Dedifferentiated amniotic fluid mesenchymal stem cell (primary cell): Measurements from ENCODE around the gene EML1.

Source experiments
- DNase-seq: peaks from one replicate; pipeline ENCODE4 v3.0.0-alpha.2; 2016; ENCODE audit errors: extremely low spot score

The EML1 gene

DNA sequence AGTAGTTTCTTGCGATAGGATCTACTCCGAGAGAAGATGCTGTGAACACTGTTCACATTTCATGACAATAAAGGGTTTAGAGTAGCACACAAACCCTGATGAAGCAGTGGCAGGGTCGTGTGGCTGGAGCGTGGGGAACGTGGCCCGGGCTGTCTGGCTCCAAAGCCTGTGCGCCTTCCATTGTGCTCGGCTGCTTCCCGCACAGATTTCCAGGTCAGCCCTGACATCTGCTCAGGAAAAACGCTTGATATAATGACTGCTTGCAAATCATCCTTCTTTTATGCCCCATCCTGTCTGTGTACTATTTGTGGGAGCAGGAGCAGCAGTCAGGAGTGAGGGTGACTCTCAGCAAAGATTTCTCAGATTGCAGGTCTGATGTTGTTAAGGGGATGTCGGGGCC, 78.6 kb downstream of the EML1 start:
- no peak for DNase-seq

DNA sequence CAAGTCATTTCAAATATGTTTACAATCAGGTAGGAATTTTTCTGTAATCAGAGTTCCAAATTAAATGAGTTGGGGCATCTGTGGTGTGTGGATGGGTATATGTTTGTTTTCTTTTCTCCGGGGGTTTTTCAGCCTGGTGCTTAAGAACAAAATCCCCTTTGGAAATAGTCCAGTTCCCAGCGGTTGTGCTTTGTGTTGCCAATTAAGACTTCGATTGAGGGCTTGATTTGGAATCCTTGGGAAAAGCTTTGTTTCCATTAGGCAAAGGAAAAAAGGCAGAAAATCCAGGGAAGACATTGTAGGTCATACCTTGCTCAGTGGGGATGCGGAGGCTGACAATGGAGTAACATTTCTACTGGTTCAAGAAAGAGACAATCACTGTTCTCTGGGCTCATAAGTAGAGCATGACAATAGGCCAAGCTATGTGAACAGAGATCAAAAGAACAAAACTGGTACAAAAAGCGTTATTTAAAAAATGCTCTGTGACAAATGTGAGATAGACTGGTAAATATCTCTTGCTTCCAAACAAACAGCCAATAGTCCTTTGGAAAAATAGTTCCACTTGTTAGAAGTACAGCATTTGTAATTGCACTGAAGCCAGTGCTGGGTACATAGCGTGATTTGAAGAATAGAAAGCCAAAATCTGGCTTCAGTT, 79.7 kb downstream of the EML1 start:
- no peak for DNase-seq

DNA sequence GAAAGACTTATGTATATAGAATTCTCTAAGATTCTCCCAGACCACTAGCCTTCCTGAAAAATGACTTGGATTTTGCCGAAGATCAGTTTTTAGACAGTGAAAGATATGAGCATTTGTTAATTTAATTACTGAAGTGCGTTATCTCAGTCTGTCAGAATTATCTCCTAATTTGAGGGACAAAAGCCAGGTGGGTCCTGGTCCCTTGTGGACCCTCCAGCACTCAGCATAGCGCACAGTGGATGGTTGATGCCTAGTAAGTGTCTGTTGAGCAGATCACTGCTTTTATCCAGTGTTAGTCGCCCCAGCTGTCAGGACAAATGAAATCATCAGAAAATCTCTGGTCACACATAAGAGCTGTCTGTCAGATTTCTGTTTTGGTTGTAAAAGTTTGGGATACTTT, 80.4 kb downstream of the EML1 start:
- DNase-seq: no peak

DNA sequence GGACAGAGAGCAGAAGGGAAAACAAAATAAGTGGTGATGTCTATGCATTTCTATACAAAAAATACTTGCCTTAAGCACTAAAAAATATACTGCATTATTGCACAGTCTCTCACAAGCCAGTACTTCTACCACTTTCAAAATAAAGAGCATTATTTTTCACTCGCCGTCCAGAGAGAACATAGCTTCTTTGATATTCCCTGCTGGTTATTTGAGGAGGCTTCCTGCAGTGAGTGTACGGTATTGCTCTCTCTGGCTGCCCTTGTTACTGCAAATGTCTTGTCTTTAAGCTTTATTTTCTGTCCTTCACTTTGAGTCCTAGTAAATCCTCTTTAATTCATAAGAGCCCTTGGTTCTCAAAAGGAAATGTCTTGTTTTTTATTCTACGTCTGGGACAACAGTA, 81.1 kb downstream of the EML1 start:
- DNase-seq: no peak

DNA sequence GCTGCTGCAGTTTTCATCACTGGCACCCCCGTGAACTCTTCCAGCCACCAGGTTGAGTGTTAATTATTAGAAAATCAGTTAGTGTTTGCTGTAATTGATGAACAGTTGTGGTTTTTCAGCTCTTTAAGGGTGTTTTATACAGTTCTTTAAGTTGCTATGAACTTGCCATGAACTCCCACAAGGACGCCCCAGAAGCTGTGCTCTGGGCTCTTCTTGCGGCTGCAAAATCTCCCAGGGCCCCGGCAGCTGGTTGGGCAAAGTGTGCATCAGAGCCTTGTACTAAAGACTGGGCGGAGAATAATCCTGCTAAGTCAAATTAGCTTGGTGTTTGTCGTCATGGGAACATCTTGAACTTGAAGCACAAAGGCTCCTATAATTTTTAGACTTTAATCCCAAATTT, 82.2 kb downstream of the EML1 start:
- no peak for DNase-seq

DNA sequence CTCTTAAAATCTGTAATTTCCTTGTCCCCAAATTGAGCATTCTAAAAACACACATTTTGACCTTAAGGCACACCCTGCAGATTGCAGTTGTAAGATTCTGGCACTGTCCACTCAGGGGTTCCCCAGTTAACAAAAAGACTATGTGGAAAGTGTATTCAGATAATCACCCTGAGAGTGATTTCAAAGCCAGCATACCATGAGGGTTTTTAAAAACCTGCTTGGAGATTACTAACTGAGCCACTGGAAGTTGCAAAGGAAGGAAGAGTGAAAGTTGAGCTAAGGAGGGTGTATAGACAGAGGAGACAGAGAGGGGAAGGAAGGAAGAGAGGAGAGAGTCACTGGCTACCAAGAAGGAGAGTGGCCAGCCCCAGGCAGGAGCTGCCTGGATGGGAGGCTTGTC, 82.6 kb downstream of the EML1 start:
- DNase-seq: no peak

DNA sequence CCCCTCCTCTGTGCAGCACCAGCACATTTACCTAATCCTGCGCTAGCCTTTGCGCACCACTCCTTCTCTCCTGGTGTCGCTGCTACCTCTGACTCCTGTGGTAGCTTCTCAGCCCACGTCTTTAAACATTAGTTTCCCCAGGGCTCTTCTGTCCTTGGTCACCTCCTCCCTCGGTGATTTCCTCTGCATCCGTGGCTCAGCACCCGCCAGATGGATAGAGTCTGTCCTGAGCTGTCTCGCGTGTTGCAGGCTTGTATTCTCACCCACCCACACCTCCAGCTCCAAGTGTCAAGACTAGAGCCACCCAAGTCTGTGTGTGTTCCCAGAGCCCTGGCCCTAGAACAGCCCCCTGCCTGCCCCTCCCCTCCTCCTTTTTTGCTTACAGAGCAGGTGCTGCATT, 83.2 kb downstream of the EML1 start:
- no peak for DNase-seq

DNA sequence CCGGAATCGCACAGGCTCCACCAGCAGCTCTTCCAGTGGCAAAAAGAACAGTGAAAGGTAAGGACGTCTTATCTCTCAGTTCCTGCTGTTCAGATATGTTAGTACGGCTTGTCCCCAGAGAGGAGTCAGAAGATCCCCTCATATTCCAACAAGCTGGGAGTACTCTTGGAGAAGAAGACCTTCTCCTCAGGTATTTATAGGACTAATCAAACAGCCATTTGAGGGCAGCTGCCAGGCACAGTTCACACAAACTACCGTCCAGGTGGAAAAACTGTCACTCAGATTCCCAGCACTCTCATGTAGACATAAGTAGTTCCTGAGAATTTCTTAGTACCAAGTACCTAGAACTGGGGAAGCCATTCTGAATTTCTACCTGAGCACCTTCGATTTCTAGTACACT, 85.3 kb downstream of the EML1 start:
- no peak for DNase-seq

DNA sequence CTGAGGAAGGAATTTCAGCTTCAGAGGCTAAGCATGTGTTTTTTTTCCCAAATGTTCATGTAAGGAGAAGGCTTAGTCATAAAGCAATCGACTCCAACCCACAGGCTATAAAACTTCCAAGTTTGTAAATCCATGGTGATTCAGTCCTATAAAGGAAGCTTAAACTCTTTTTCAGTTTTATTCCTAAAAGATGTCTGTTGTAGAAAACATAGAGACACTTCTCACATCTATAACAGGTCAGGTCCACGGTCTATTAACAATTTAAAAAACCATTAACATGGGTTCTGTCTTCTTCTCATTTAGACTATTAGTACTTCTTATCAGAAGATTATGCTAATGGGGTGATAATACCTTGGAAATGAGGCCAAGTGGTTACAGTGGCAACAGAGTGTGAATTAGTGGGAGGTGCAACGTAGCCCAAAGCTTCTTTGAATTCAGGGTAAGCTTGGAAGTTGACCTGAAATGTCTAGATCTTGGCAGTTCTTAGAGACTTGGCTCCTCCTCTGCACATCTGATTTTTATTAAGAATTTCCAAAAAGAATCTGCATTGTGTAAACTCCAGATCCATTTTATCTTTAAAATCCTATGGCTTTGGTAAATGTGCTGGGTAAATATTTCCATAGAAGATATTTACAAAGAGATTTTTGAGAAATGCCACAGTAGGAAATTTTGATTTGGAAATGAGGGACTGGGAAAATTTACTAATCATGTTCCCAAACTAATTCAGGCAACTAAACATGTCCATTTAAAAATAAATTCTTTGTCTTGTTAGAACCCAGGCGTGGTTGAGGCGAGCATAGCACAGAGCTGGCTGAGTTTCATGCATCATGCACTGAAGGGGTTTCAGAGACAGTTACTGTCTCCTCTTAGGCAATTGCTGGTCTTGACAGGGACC, 86.4 kb downstream of the EML1 start:
- peak; percentile 74 for DNase-seq

DNA sequence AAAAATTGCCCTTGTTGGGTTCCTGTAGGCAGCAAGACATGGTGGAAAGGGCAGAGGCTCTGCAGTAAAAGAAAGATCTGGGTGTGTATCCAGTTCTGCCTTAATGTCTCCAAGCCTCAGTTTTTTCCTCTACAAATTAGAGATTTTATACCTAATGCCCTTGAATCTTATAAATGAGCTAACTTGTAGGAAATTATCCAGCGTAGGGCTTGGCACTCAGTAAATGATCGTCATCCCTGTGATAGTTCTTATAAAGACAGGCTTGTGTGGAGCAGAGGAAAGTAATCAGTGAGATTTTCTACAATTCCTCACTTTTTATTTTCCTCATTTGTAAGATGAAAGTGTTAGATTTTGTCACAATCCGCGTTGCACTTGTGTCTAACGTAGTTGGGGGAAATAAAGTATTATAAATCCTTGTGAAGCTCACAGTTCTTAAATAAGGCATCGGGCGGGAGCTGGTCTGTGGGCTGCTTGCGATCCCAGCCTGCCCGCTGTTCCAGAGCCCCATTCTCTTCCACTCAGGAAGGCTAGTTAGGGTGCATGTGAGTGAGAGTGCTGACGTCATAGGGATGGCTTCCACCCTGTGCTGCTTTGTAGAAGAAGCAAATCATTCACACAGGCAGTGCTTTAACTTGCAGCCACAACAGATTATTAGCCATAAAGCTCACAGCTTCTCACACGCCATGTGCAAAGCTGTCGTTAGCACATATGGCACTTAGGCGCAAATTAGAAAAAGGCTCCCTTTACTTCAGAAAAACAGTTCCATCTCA, 87.6 kb downstream of the EML1 start:
- DNase-seq: no peak

DNA sequence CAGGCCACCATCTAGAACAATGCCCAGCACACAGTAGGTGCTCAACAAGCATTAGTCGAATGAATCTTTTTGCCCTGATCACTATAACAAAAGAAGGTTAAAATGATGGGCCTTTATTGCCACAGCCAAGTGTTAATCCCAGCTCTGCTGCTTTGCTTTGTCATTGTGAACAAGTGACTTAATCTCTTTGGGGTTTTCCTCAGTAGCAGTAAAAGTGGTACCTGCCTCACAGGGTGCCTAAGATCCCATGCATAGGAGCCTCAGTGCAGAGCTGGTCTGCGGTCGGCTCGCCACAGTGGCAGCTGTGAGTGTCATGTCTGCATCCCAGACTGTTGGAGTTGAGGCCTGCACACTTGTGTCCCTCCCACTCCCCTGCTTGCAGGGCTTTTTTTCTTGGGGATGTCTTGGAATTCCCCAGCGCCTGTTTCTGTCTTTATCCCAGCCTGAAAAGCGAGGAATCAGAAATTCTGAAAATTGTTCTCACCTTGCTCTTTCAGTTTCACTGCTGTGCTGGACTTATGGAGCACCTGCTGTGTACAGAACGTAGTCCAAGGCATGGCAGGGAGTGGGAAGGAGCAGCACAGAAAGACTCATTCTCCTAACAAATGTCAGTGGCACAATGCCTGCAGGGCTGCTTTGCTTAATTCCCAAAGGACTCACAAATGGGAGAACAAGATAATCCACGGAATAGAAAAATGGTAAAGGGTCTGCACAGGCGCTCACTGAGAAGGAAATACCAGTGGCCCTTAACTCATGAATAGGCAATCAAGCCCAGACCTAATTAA, 90.8 kb downstream of the EML1 start:
- DNase-seq: no peak

DNA sequence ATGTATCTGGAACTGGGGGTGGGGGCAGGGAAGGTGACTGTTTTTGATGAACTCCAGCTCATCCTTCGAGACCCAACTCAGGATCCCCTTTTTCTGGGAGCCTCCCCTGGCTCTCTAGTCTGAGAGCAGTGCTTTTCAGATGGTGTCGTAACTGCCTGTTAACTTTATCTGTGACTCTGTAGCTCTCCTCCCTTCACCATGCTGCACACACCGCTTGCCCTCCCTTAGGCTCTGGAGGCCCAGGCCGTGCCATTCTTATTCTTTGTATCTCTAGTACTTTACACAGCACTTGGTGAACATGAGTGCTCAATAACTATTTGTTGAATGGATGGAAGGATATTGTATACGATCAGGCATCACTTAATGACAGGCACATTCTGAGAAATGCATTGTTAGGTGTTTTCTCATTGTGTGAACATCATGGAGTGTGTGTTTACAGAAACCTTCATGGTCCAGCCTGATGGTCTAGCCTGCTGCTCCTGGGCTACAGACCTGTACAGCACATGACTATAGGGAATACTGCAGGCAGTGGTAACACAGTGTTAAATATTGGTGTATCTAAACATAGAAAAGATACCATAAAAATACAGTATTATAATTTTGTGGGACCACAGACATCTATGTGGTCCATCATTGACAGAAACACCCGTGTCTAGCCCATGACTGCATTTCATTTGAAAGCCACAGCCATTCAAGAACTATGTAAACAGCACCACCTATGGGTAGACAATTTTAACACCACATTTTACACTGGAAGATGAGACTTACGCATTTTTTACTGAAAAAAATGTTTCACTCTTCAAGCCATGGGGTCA, 91.8 kb downstream of the EML1 start:
- peak; percentile 79 for DNase-seq

DNA sequence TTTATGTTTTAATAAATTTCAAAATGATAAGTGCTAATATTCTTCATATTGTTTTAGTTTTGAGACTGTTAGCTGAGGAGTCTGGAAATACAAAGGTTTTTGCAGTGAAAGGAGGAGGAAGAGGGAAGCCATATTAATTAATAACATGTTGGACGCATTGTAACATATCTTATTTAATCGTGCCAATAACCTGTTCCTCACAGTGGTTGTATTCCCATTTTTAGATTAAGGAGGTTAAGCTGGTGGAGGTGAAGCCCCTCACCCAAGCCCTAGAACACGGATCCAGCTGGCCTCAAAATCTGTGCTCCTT, 92.4 kb downstream of the EML1 start:
- no peak for DNase-seq

DNA sequence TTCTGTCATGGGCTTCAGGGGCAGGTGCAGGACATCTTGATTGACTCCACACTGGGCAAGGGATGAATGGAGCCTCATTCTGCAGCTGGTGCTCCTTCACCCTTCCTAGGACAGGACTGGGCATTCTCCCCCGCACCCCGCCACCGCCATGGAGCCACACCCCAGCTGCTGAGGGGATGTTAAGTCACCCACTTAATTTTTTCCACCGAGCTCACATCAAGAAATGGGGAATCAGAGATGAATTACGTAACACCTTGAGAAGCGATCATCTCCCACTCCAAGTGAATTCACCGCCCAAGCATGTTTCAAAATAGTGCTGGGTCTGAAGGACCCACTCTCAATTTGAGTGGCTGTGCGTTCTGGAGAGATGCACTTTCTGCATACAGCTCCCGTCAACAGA, 94.2 kb downstream of the EML1 start:
- no peak for DNase-seq

DNA sequence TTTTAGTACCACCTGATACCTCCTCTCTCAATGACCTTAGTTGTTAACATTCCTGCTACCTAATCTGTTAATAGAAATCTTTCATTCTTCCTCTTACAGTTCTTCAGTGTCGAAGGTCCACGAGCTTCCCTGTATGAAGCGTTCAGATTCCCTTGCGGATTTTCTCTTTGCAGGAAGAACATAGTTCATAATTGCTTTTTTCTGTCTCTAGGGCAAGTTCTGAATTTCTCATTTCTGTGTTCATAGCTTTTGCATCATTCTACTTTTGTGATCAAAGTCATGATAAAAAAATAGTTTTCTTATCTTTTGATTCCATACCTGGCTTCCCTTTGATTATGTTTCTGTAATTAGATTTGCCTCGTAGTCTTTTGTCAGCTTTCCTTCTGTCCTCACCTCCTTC, 94.9 kb downstream of the EML1 start:
- no peak for DNase-seq

DNA sequence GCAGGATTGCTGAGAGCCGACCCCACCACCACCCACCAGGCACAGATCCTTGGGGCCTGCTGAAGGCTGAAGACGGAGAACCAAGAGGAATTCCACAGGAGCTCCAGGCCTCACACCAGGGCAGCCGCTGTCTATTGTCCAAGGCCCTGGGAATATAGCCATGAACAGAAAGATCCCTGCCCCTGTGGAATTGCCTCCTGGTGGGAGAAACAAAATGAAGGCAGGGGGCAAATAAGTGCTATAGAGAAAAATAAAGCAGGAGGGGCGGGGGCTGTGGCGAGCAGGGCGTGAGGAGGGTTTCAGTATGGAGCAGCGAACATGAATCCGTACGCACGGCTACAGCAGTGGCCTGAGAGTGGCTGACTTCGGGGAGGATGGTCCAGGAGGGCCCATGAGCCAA, 96.1 kb downstream of the EML1 start:
- no peak for DNase-seq

DNA sequence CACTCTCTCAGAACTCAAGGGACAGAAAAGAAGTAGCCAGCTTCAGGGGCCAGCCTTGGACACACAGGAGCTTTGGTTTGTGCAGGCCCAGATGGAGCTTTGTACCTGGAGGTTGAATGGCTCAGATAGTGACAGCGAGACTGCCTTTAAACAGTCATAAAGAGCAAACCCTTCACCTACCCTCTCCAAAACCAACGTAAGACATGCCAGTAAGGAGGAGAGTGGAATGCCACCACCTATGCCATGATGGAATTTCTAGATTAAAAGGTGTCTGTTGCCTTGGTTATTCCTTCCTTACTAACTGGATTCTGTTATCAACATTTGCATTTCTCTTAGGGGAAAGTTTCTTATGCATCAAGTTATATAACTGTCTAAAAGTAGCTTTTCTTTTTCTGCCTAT, 98.1 kb downstream of the EML1 start:
- DNase-seq: no peak

DNA sequence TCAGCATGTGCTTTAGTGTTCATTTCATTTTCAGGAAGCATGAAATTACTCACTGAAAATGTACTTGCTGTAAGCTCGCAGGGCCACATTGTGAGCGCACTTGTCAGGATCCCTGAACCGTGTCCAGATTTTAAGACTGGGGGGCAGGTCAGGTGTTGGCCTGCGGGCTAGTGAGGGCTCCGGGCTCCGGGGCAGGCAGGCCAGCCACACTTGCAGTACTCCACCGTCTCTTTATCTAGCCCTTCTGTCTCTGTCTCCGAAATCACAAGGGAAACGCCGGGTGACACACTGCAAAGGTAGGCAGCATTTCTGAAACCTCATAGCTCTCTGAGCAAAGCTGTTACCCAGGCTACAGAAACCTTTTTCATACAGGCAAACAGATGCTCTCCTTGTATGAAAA, 98.7 kb downstream of the EML1 start:
- DNase-seq: no peak

DNA sequence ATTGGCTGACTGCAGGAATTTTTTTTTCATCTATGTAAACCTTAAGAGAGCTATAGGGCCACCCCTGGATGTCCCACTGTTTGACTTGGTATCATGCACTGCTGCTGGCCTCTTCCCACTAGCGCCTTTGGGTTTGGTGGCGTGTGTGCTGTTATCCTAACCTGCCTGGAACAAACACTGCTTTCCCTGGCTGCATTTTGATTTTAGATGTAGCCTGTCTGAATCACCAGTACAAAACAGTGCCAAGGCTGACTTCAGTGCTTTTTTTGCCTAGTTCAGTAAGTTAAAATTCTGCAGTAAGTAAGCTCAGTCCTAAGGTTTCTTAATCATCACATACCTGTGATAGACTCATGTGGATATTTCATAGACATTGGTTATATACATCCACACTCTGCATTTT, 99.2 kb downstream of the EML1 start:
- no peak for DNase-seq

DNA sequence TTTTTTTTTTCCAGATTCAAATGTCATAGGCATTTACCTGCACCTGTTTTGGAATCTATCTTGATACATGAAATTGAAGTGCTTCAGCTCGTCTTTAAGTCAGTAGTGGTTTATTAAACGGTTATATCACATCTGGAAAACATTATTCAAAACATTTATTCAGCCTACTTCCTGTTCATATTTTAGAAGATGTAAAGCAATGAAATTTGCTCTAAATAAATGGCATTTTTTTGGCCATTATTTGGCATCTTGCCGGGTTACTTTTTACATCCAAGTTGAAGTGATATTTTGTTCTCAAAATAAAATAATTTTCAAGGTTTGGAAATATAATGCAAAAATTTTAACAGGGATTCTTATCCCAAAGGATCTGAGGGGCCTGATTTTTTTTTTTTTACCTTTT, 103.1 kb downstream of the EML1 start:
- no peak for DNase-seq

DNA sequence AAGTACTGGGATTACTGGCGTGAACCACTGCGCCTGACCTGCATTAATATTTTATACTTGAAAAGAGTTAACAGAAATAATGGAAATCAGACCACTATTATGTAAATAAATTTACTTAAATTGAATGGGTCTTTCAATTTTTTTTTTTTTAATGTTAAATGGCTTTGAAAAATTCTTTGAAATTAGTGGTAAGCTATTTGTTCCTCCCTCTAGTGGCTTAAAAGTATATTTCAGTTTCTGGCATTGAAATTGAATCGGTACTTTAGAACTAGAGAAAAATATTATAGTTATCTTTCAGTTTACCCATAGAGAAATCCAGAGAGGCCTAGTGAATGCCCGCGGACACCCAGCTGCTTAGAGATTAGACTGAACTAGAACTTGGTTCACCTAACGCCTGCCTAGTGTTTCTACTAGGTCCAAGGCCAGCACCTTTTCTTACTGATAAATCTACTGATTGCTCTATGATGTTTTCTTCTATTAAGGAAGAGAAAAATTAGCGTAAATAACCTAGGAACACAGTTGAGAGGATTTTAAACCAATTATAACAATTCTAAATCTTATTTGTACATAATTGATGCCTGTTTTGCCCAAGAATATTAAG, 106.5 kb downstream of the EML1 start:
- peak; percentile 55 for DNase-seq
